Measurements from ENCODE around the gene JUNB.

The JUNB gene

DNA sequence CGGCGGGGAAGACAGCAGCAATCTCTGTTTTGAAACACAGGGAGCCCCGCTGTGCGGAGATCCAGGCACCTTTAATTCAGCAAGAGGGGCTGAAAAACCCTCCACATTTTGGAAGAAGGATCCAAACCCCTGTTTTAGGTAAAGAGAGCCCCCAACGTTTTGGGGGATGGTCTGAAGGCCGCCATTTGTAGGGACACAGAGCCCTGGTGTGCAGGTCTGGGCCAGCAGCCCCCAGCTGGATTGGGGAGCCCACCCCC, 12.5 kb upstream of the JUNB start:
- CTCF ChIA-PET, result interaction anchor here (0.6 to 39.0 kb wide), 4 partner anchors 9 to 545 kb away, joined by 3 to 776 read pairs (median 330); partner anchors contain the start of genes GET3, JUNB, PRDX2 and THSD8
- WGBS (ENCODE audit: insufficient coverage), result 71% methylated on average over 3 of the region's 6 CpGs

DNA sequence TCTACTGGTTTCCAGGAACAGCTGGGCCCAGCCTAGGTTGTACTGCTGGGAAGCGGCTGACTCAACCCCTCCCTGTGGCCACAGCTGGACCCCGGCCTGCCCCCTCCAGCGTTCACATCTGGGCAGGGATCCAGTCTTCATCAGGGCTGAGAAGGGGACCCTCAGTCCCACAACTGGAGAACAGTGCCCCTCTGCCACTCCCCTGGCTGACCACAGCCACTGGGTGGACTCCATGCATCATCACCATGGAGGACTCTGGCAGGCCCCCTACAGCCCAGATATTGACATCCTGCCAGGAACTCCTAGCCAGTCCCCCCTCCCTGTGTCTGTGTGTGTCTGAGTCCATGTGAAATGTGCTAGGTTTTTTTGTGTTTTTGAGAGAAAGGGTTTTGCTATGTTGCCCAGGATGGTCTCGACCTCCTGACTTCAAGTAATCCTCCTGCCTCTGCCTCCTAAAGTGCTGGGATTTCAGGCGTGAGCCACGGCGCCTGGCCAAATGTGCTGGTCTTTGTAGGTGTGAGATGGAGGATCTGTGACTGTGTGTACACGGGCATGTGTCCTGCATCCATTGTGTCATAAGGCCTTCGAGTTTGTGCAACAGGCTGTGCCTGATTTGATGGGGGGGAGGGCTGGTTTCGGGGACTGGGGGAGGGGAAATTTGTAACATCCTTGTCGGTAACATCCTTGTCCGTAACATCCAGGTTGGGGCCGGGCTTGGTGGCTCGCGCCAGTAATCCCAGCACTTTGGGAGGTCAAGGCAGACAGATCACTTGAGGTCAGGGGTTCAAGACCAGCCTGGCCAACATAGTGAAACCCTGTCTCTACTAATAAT, 11.9 kb upstream of the JUNB start:
- peak overlapping the region in 3 of 7 experiments; percentile 77 to 90 (median 83) for H3K4me3 ChIP-seq (ENCODE audit: control insufficient read depth in 1 of 7, extremely low read depth in 1 of 7, insufficient read depth in 4 of 7, low read depth in 2 of 7, low read length in 6 of 7)
- WGBS (ENCODE audit: insufficient coverage), result 81% methylated on average over 10 of the region's 15 CpGs
- no peaks in the 10 kb centered on the region for H3K9me3 ChIP-seq (ENCODE audit: control extremely low read depth in 1 of 5, control insufficient read depth in 4 of 5, insufficient read depth in 2 of 5, low read depth in 1 of 5, low read length in 4 of 5)
- CTCF ChIA-PET, result interaction anchor here (4.5 to 39.0 kb wide), 3 partner anchors 9 to 50 kb away, joined by 47 to 776 read pairs (median 612); partner anchors contain the start of genes GET3, JUNB, PRDX2 and THSD8
- peaks cover 10 to 71% (median 67%) of the 10 kb centered on the region in 4 experiments for H3K4me1 ChIP-seq (ENCODE audit: control extremely low read depth in 1 of 4, control insufficient read depth in 4 of 4, insufficient read depth in 4 of 4, low read length in 3 of 4)
- DNase-seq, result peak in 1 of 3 donors; percentile 46
- H3K27ac ChIP-seq (ENCODE audit: insufficient read depth in 1 of 2, low read depth in 1 of 2, low read length in 2 of 2, poor library complexity in 1 of 2, severe bottlenecking in 2 of 2), result peak overlapping the region in 1 of 2 experiments; percentile 77
- no peaks in the 10 kb centered on the region for H3K27me3 ChIP-seq (replicated peaks in 2 of 5; ENCODE audit: control insufficient read depth in 4 of 5, insufficient read depth in 5 of 5, low read length in 4 of 5)
- POLR2A ChIA-PET, result interaction anchor here (5.9 to 7.4 kb wide), 2 partner anchors 12 to 13 kb away, joined by 79 to 198 read pairs; partner anchors contain the start of gene JUNB
- no peaks in the 10 kb centered on the region for H3K36me3 ChIP-seq (ENCODE audit: control insufficient read depth in 4 of 4, insufficient read depth in 4 of 4, low read length in 3 of 4)

More for the DNA sequence above, 12.5 kb upstream of the JUNB start:
- Histone ChIP-seq H3K27ac (ENCODE audit: insufficient read depth in 1 of 2, low read depth in 1 of 2, low read length in 2 of 2, poor library complexity in 1 of 2, severe bottlenecking in 2 of 2) (peak overlapping the region in 1 of 2 experiments; percentile 77), H3K9me3 (ENCODE audit: control extremely low read depth in 1 of 5, control insufficient read depth in 4 of 5, insufficient read depth in 2 of 5, low read depth in 1 of 5, low read length in 4 of 5) (no peaks in the 10 kb centered on the region), H3K36me3 (ENCODE audit: control insufficient read depth in 4 of 4, insufficient read depth in 4 of 4, low read length in 3 of 4) (no peaks in the 10 kb centered on the region), H3K4me3 (ENCODE audit: control insufficient read depth in 1 of 7, extremely low read depth in 1 of 7, insufficient read depth in 4 of 7, low read depth in 2 of 7, low read length in 6 of 7) (peak overlapping the region in 5 of 7 experiments; percentile 20 to 90 (median 77)), H3K27me3 (replicated peaks in 2 of 5; ENCODE audit: control insufficient read depth in 4 of 5, insufficient read depth in 5 of 5, low read length in 4 of 5) (no peaks in the 10 kb centered on the region), H3K4me1 (ENCODE audit: control extremely low read depth in 1 of 4, control insufficient read depth in 4 of 4, insufficient read depth in 4 of 4, low read length in 3 of 4) (peaks cover 8 to 65% (median 62%) of the 10 kb centered on the region in 4 experiments)
- DNase-seq, result no peak
- POLR2A ChIA-PET, result interaction anchor here (7.4 kb wide), 1 partner anchor 12 kb away, joined by 198 read pairs; the partner anchor contains the start of gene JUNB

GRCh38 chr19:12782174-12782423, 9.2 kb upstream of the JUNB start:
- no peak for DNase-seq
- CTCF ChIA-PET, result interaction anchor here (29.7 kb wide), 1 partner anchor 16 kb away, joined by 612 read pairs; the partner anchor contains the start of genes JUNB, PRDX2 and THSD8
- Histone ChIP-seq H3K4me3 (ENCODE audit: control insufficient read depth in 1 of 7, extremely low read depth in 1 of 7, insufficient read depth in 4 of 7, low read depth in 2 of 7, low read length in 6 of 7) (peak overlapping the region; percentile 39 to 81 (median 65)), H3K27ac (ENCODE audit: insufficient read depth in 1 of 2, low read depth in 1 of 2, low read length in 2 of 2, poor library complexity in 1 of 2, severe bottlenecking in 2 of 2) (peak overlapping the region; percentile 77 to 85), H3K4me1 (ENCODE audit: control extremely low read depth in 1 of 4, control insufficient read depth in 4 of 4, insufficient read depth in 4 of 4, low read length in 3 of 4) (peaks cover 25 to 88% (median 86%) of the 10 kb centered on the region in 4 experiments), H3K36me3 (ENCODE audit: control insufficient read depth in 4 of 4, insufficient read depth in 4 of 4, low read length in 3 of 4) (no peaks in the 10 kb centered on the region), H3K27me3 (replicated peaks in 2 of 5; ENCODE audit: control insufficient read depth in 4 of 5, insufficient read depth in 5 of 5, low read length in 4 of 5) (no peaks in the 10 kb centered on the region), H3K9me3 (ENCODE audit: control extremely low read depth in 1 of 5, control insufficient read depth in 4 of 5, insufficient read depth in 2 of 5, low read depth in 1 of 5, low read length in 4 of 5) (no peaks in the 10 kb centered on the region)
- WGBS (ENCODE audit: insufficient coverage), result under 1% methylated on average over 10 of the region's 12 CpGs
- POLR2A ChIA-PET, result interaction anchor here (0.8 to 5.9 kb wide), 2 partner anchors 10 to 108 kb away, joined by 4 to 79 read pairs; partner anchors contain the start of gene JUNB

- POLR2A ChIA-PET, result interaction anchor here (0.8 to 5.9 kb wide), 3 partner anchors 10 to 108 kb away, joined by 4 to 79 read pairs (median 6); partner anchors contain the start of gene JUNB
- Histone ChIP-seq H3K9me3 (ENCODE audit: control extremely low read depth in 1 of 5, control insufficient read depth in 4 of 5, insufficient read depth in 2 of 5, low read depth in 1 of 5, low read length in 4 of 5) (no peaks in the 10 kb centered on the region), H3K27ac (ENCODE audit: insufficient read depth in 1 of 2, low read depth in 1 of 2, low read length in 2 of 2, poor library complexity in 1 of 2, severe bottlenecking in 2 of 2) (peak overlapping the region; percentile 77 to 85), H3K4me3 (ENCODE audit: control insufficient read depth in 1 of 7, extremely low read depth in 1 of 7, insufficient read depth in 4 of 7, low read depth in 2 of 7, low read length in 6 of 7) (peak overlapping the region; percentile 39 to 81 (median 65)), H3K36me3 (ENCODE audit: control insufficient read depth in 4 of 4, insufficient read depth in 4 of 4, low read length in 3 of 4) (no peaks in the 10 kb centered on the region), H3K27me3 (replicated peaks in 2 of 5; ENCODE audit: control insufficient read depth in 4 of 5, insufficient read depth in 5 of 5, low read length in 4 of 5) (no peaks in the 10 kb centered on the region), H3K4me1 (ENCODE audit: control extremely low read depth in 1 of 4, control insufficient read depth in 4 of 4, insufficient read depth in 4 of 4, low read length in 3 of 4) (peaks cover 27 to 88% (median 86%) of the 10 kb centered on the region in 4 experiments)
- DNase-seq, result peak; percentile 74 to 93 (median 88)
- WGBS (ENCODE audit: insufficient coverage), result under 1% methylated on average over 61 of the region's 88 CpGs
- CTCF ChIA-PET, result interaction anchor here (29.7 kb wide), 1 partner anchor 15 kb away, joined by 612 read pairs; the partner anchor contains the start of genes JUNB, PRDX2 and THSD8
Observed at GRCh38 chr19:12782424-12783290, 8.6 kb upstream of the JUNB start.

GRCh38 chr19:12783291-12783848, 7.9 kb upstream of the JUNB start:
- POLR2A ChIA-PET, result interaction anchor here (1.4 to 5.9 kb wide), 2 partner anchors 9 to 13 kb away, joined by 6 to 79 read pairs; partner anchors contain the start of gene JUNB
- Histone ChIP-seq H3K4me3 (ENCODE audit: control insufficient read depth in 1 of 7, extremely low read depth in 1 of 7, insufficient read depth in 4 of 7, low read depth in 2 of 7, low read length in 6 of 7) (peak overlapping the region in 5 of 7 experiments; percentile 58 to 81 (median 65)), H3K27me3 (replicated peaks in 2 of 5; ENCODE audit: control insufficient read depth in 4 of 5, insufficient read depth in 5 of 5, low read length in 4 of 5) (no peaks in the 10 kb centered on the region), H3K4me1 (ENCODE audit: control extremely low read depth in 1 of 4, control insufficient read depth in 4 of 4, insufficient read depth in 4 of 4, low read length in 3 of 4) (peaks cover 32 to 88% (median 87%) of the 10 kb centered on the region in 4 experiments), H3K27ac (ENCODE audit: insufficient read depth in 1 of 2, low read depth in 1 of 2, low read length in 2 of 2, poor library complexity in 1 of 2, severe bottlenecking in 2 of 2) (peak overlapping the region in 1 of 2 experiments; percentile 85), H3K36me3 (ENCODE audit: control insufficient read depth in 4 of 4, insufficient read depth in 4 of 4, low read length in 3 of 4) (no peaks in the 10 kb centered on the region), H3K9me3 (ENCODE audit: control extremely low read depth in 1 of 5, control insufficient read depth in 4 of 5, insufficient read depth in 2 of 5, low read depth in 1 of 5, low read length in 4 of 5) (no peaks in the 10 kb centered on the region)
- DNase-seq, result no peak
- CTCF ChIA-PET, result interaction anchor here (29.7 kb wide), 1 partner anchor 14 kb away, joined by 612 read pairs; the partner anchor contains the start of genes JUNB, PRDX2 and THSD8
- WGBS (ENCODE audit: insufficient coverage), result 37% methylated on average over 10 of the region's 16 CpGs

- Histone ChIP-seq H3K27me3 (replicated peaks in 2 of 5; ENCODE audit: control insufficient read depth in 4 of 5, insufficient read depth in 5 of 5, low read length in 4 of 5) (no peaks in the 10 kb centered on the region), H3K36me3 (ENCODE audit: control insufficient read depth in 4 of 4, insufficient read depth in 4 of 4, low read length in 3 of 4) (no peaks in the 10 kb centered on the region), H3K4me3 (ENCODE audit: control insufficient read depth in 1 of 7, extremely low read depth in 1 of 7, insufficient read depth in 4 of 7, low read depth in 2 of 7, low read length in 6 of 7) (peak overlapping the region in 4 of 7 experiments; percentile 9 to 65 (median 46)), H3K27ac (ENCODE audit: insufficient read depth in 1 of 2, low read depth in 1 of 2, low read length in 2 of 2, poor library complexity in 1 of 2, severe bottlenecking in 2 of 2) (peak overlapping the region in 1 of 2 experiments; percentile 85), H3K9me3 (ENCODE audit: control extremely low read depth in 1 of 5, control insufficient read depth in 4 of 5, insufficient read depth in 2 of 5, low read depth in 1 of 5, low read length in 4 of 5) (no peaks in the 10 kb centered on the region), H3K4me1 (ENCODE audit: control extremely low read depth in 1 of 4, control insufficient read depth in 4 of 4, insufficient read depth in 4 of 4, low read length in 3 of 4) (peaks cover 27 to 88% (median 87%) of the 10 kb centered on the region in 4 experiments)
- POLR2A ChIA-PET, result interaction anchor here (5.9 kb wide), 1 partner anchor 9 kb away, joined by 79 read pairs; the partner anchor contains the start of gene JUNB
- 79% methylated on average over 8 of the region's 19 CpGs for WGBS (ENCODE audit: insufficient coverage)
- DNase-seq, result no peak
- CTCF ChIA-PET, result interaction anchor here (29.7 kb wide), 1 partner anchor 14 kb away, joined by 612 read pairs; the partner anchor contains the start of genes JUNB, PRDX2 and THSD8
Observed at GRCh38 chr19:12783849-12784393, 7.4 kb upstream of the JUNB start.
